Raji (cell line): ENCODE measurements around the gene AP2B1.

Experiments
- POLR2A ChIP-seq: IDR thresholded peaks from 2 replicates; pipeline ENCODE4 v1.6.1; 2011; ENCODE audit warnings: low read depth, low read length, control low read depth; ENCODE audit not compliant: insufficient read depth

AP2B1 gene

GRCh38 chr17:35559495-35560210 lies 27.5 kb upstream of the AP2B1 start:
- no peak for TF ChIP-seq POLR2A

- TF ChIP-seq POLR2A: no peak
Observed at GRCh38 chr17:35560703-35561102, 26.4 kb upstream of the AP2B1 start, which contains the start of gene SLFN14. TSS of gene SLFN14 (minus strand) at chr17:35560819. CDS start at chr17:35558062, 2,757 bp downstream.

GRCh38 chr17:35566968-35567367 lies 20.2 kb upstream of the AP2B1 start:
- TF ChIP-seq POLR2A: no peak

- no peak for TF ChIP-seq POLR2A
Observed at GRCh38 chr17:35568561-35568960, 18.6 kb upstream of the AP2B1 start.

GRCh38 chr17:35569405-35569804 lies 17.7 kb upstream of the AP2B1 start:
- no peak for TF ChIP-seq POLR2A

GRCh38 chr17:35575759-35576158 lies 11.4 kb upstream of the AP2B1 start:
- no peak for TF ChIP-seq POLR2A

GRCh38 chr17:35577830-35578196 lies 9.3 kb upstream of the AP2B1 start:
- TF ChIP-seq POLR2A: no peak

GRCh38 chr17:35578197-35578928 lies 8.8 kb upstream of the AP2B1 start, which contains the start of gene PEX12:
TSS of gene PEX12 (minus strand) at chr17:35578571. CDS start at chr17:35578021, 550 bp downstream.
- TF ChIP-seq POLR2A: peak; percentile 89

GRCh38 chr17:35578929-35579432 lies 8.1 kb upstream of the AP2B1 start:
- TF ChIP-seq POLR2A: no peak

- no peak for TF ChIP-seq POLR2A
Observed at GRCh38 chr17:35584061-35584460, 3.1 kb upstream of the AP2B1 start.

GRCh38 chr17:35586569-35587073 lies 501 bp upstream of the AP2B1 start:
- no peak for TF ChIP-seq POLR2A

GRCh38 chr17:35588196-35588920 lies 1.2 kb downstream of the AP2B1 start:
- TF ChIP-seq POLR2A: no peak

GRCh38 chr17:35596072-35596471 lies 8.9 kb downstream of the AP2B1 start:
- no peak for TF ChIP-seq POLR2A

GRCh38 chr17:35596530-35597233 lies 9.6 kb downstream of the AP2B1 start:
- no peak for TF ChIP-seq POLR2A

GRCh38 chr17:35597604-35598003 lies 10.5 kb downstream of the AP2B1 start:
- no peak for TF ChIP-seq POLR2A

GRCh38 chr17:35603674-35604073 lies 16.6 kb downstream of the AP2B1 start:
- TF ChIP-seq POLR2A: no peak
